HG03469 (cell line): Measurements from ENCODE around the gene SLC45A3.
"Not testable (repeated sequence)": the region's sequence is repeated elsewhere in the genome, so short reads cannot be mapped to it uniquely, and the experiment has no call there.

ENCODE experiments used
- ATAC-seq: cut with Tn5 transposase; IDR thresholded peaks from one replicate; pipeline ENCODE4 v1.9.1; 2021; ENCODE audit warnings: mild to moderate bottlenecking, moderate library complexity, moderate number of reproducible peaks; ENCODE audit not compliant: unreplicated experiment

The SLC45A3 gene

GRCh38 chr1:205639567-205639966 lies 40.7 kb downstream of the SLC45A3 start:
- no peak for ATAC-seq

GRCh38 chr1:205637854-205638468 lies 42.3 kb downstream of the SLC45A3 start:
- no peak for ATAC-seq

GRCh38 chr1:205636732-205637131 lies 43.6 kb downstream of the SLC45A3 start:
- ATAC-seq = no peak

DNA sequence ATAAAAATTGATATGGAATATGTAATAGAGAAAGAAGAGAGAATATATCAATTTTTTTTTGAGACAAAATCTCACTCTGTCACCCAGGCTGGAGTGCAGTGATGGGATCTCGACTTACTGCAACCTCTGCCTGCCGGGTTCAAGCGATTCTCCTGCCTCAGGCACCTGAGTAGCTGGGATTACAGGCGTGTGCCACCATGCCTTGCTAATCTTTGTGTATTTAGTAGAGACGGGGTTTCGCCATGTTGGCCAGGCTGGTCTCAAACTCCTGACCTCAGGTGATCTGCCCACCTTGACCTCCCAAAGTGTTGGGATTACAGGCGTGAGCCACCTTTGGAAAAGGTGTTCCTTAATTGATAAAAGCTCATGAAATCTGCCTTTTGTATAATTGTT lies 44.2 kb downstream of the SLC45A3 start:
- ATAC-seq = not testable (repeated sequence)

- ATAC-seq = no peak
Measured at GRCh38 chr1:205633421-205633976, 46.8 kb downstream of the SLC45A3 start.

DNA sequence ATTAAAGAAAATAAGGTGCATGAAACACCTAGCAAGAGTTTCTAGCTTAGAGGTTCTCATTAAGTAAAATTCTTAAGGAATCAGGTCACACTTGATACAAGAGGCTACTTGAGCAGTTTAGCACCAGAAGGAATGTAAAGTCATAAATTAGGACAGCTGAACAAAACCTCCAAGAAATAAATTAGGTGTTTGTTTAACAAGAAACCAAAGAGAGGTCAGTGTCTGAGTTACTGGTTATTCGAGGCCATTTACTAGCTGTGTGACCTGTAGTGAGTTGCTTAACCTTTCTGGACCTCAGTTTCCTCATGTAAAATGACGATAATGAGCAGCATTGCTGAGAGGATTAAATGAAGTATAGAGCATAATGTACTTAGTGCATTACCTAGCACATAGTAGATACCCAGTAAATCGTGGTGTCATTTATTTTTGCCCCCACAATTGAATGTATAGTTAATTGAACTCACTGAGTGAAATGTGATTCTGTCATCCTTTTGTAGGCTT lies 47.6 kb downstream of the SLC45A3 start:
- no peak for ATAC-seq

GRCh38 chr1:205631768-205632668 lies 48.3 kb downstream of the SLC45A3 start, which contains the start of gene ELK4:
Gene ELK4, minus strand, starts transcription at chr1:205632011. Its CDS starts 8,129 bp downstream, at chr1:205623882.
- ATAC-seq = peak; percentile 65

DNA sequence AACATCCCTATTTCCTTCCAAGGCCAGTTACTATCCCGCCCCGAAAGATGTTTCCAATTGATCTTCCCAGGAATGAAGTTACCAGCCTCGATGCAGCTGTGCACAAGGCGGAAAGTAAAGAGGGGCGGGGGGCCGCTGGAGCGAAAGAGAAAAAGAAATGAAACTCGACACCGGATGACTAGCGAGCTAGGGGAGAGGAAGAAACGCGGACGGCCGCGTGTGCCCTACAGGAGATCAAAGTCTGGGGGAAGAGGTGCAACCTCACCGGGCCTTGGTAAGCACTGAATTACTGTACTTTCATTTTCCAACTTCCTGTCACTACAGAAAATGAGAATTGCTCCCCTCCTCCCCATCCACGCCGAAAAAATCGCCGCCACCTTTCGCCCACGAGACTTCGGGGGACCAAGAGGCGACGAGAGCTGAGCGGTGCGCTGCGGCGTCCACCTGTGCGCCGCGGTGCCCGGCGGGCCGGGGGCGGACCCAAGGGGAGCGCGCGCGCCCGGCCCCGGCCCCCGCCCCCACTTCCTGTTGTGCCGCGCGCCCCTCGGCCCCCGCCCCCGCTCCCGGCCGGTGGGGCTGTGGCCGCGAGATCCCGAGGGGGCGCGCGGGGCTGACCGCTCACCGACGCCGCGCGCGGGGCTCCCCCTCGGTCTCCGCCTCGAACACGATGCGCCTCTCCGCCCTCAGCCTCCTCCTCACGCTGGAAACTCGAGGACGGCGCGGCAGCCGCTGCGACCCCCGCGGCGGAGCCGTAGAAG lies 49.1 kb downstream of the SLC45A3 start:
- ATAC-seq = peak; percentile 44

- ATAC-seq = no peak
Measured at GRCh38 chr1:205630651-205631009, 49.7 kb downstream of the SLC45A3 start.

- ATAC-seq = no peak
Measured at GRCh38 chr1:205630241-205630640, 50.1 kb downstream of the SLC45A3 start.

DNA sequence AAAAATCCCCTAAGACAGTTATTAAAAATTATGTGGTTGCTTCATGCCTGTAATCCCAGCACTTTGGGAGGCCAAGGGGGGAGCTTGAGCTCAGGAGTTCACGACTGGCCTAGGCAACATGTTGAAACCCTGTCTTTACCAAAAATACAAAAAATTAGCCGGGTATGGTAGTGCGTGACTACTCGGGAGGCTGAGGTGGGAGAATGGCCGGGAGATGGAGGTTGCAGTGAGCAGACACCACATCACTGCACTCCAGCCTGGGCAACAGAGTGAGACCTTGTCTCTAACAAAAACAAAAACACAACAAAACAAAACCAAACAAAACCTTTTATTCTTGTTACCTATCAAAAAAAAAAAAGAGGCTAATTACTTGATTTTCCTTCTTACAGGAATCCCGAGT lies 50.6 kb downstream of the SLC45A3 start:
- no peak for ATAC-seq

- no peak for ATAC-seq
Measured at GRCh38 chr1:205627956-205628355, 52.4 kb downstream of the SLC45A3 start.

DNA sequence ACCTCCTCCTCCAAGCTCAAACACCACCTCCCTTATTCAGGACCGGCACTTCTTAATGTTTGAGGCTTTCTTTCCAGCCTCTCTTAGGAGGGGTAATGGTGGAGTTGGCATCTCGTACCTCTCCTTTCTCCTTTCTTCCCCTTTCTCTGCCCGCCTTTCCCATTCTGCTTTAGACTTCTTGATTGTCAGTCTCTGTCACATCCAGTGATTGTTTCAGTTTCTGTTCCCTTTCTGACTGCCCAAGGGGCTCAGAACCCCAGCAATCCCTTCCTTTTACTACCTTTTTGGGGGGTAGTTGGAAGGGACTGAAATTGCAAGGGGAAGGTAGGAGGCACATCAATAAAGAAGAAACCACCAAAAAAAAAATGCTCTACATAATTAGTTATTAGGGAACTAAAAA lies 54.1 kb downstream of the SLC45A3 start:
- ATAC-seq = no peak

DNA sequence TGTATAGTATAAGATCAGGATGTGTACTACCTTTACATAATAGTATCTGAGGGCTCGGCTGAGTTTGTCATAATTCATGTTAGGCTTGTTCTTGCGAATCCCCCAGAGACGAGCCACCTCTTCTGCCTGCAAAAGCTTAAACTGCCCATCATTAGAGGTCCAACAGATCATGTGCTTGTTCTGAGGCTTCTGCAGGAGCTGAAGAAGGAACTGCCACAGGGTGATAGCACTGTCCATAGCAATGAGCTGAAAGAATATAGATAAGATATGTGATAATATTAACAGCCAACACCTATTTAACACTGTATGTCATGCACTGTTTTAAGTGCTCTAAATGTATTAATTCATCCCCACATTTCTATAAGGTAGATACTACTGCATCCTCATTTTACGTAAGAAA lies 56.7 kb downstream of the SLC45A3 start:
- no peak for ATAC-seq

GRCh38 chr1:205620269-205620668 lies 60.0 kb downstream of the SLC45A3 start:
- ATAC-seq = no peak

DNA sequence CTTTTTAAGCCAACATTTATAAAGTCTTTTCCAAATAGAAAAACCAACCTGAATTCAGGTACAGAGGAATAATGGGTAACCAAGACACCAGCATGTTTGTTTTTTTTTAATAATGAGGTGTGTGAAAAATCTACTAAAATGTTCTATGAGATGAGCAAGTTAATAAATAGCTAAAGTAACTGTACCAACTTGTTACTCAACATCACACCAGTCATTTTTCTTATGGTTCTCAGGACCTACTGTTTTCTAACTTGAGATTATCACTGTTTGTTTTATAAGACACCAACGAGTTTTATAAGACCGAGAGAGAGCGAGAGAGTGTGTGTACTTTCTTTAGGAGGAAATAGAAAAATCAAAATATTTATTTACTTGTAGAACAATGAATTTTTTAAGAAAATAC lies 60.9 kb downstream of the SLC45A3 start:
- ATAC-seq = no peak

GRCh38 chr1:205616563-205617293 lies 63.6 kb downstream of the SLC45A3 start:
- no peak for ATAC-seq

DNA sequence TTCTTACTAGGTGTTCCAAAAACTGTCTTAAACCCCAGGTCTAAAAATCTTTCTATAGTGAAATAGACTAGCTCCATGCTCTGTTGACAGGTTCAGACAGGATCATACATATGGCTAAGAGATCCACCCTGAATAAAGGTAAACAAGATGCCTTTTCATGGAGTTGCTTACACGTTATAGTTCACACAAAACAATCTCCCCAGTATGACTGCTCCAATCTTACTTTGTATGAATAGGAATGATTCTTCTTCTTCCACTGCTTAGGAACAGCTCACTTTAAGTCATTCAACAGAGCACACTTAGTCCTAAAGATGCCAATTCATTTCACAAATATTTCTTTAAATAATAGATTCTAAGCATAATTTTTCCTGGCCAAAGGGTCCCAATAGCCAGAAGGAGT lies 64.5 kb downstream of the SLC45A3 start:
- no peak for ATAC-seq

DNA sequence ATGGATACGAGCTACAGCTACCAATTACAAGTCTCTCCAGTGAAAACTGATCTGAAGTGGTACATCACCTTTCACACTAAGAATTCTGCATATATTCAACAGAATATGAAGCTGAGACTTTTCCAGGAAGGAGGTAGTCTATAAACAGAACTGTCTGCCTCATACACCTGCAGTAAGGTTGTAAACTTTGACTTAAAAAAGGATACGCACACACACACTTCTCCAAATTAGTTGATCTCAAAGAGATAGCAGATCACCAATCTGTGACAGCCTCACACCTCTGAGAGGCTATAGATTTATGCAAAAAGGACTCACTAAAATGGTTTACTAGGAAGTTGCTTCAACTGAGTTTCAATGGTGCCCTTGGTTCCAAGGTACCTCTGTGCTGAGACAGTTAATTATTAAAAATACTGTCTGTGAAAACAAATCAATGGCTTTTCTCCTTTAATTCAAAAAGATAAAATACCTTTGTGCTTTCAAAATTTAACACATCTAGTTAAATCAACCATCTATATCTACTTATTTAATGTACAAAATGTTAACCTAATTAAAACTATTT lies 66.4 kb downstream of the SLC45A3 start:
- ATAC-seq = no peak

DNA sequence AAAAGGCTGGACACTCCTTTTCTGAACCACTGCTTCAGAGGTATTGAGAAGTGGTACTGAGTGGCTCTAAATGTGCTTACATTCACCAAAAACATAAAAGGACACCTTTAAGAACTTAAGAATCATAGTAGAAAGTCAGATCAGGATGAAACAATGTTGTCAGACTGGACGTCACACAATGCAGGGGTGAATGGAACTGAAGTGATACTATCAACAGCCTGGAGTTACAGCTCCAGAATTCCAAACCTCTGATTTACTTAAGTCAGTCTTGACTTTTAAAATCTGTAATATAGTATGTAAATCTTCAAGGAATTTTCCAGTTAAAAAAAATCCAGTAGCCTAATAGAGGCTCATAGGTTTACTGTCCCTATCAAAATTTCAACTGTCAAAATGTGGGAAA lies 67.8 kb downstream of the SLC45A3 start:
- no peak for ATAC-seq
